Osteocyte (in vitro differentiated cells): ENCODE measurements around the gene MGAT5. TPM values are rescaled to one million over a fixed set of nuclear protein-coding genes. Genes with fewer than 3 reads are reported as not detected.

Source experiments
- DNase-seq: peaks from one replicate; pipeline ENCODE4 v3.0.0; 2021; ENCODE audit warnings: mixed read lengths; ENCODE audit not compliant: unreplicated experiment; ENCODE audit errors: extremely low spot score
- H3K27ac Mint-ChIP-seq: one replicate; pipeline ENCODE4 v1.8.0; 2021; ENCODE audit warnings: mild to moderate bottlenecking, mixed read lengths; ENCODE audit not compliant: unreplicated experiment
- H3K27me3 Mint-ChIP-seq: one replicate; pipeline ENCODE4 v1.8.0; 2021; ENCODE audit warnings: mixed read lengths; ENCODE audit not compliant: unreplicated experiment
- H3K36me3 Mint-ChIP-seq: one replicate; pipeline ENCODE4 v1.8.0; 2021; ENCODE audit warnings: mixed read lengths; ENCODE audit not compliant: unreplicated experiment
- H3K4me1 Mint-ChIP-seq: one replicate; pipeline ENCODE4 v1.8.0; 2021; ENCODE audit warnings: mixed read lengths; ENCODE audit not compliant: unreplicated experiment
- H3K4me3 Mint-ChIP-seq: one replicate; pipeline ENCODE4 v1.8.0; 2021; ENCODE audit warnings: mild to moderate bottlenecking, moderate library complexity, mixed read lengths; ENCODE audit not compliant: unreplicated experiment
- H3K9me3 Mint-ChIP-seq: one replicate; pipeline ENCODE4 v1.8.0; 2021; ENCODE audit warnings: mixed read lengths; ENCODE audit not compliant: unreplicated experiment
- total RNA-seq: library from RNA; stranded (reverse); gene quantifications from 2 replicates; pipeline ENCODE4 v1.2.1, GENCODE V29; 2021
- TF ChIP-seq, protein P1 (sequence below): fragments of 200-600 bp; sonication (generic); IDR thresholded peaks from 2 replicates; pipeline ENCODE4 v1.5.0; 2021; ENCODE audit warnings: antibody characterized with exemption, mild to moderate bottlenecking, moderate library complexity

MGAT5 gene
- total RNA-seq, 1 donor from 2014 or later = 22.6 TPM

DNA sequence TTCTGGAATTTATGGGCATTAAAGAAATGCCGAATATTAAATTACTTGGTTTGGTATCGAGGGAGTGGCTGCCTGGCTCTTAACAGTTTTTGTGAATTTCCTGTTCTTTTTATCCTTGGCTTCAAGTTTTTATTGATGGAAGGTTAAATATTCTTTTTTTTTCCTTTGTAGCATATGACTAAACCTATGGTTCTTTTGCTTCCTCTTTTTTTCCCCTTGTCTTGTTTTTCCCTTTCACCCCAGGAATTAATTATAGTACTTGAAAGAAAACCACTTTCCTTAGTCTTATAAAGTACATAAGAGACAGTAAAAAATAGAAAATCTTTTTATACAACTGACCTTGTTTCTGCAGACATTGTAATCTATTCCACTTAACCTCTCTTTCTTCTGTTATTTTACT is 42.4 kb downstream of the MGAT5 start:
- H3K36me3 Mint-ChIP-seq = no peaks in the 10 kb centered on the region
- DNase-seq = no peak
- TF ChIP-seq, protein P1, sequence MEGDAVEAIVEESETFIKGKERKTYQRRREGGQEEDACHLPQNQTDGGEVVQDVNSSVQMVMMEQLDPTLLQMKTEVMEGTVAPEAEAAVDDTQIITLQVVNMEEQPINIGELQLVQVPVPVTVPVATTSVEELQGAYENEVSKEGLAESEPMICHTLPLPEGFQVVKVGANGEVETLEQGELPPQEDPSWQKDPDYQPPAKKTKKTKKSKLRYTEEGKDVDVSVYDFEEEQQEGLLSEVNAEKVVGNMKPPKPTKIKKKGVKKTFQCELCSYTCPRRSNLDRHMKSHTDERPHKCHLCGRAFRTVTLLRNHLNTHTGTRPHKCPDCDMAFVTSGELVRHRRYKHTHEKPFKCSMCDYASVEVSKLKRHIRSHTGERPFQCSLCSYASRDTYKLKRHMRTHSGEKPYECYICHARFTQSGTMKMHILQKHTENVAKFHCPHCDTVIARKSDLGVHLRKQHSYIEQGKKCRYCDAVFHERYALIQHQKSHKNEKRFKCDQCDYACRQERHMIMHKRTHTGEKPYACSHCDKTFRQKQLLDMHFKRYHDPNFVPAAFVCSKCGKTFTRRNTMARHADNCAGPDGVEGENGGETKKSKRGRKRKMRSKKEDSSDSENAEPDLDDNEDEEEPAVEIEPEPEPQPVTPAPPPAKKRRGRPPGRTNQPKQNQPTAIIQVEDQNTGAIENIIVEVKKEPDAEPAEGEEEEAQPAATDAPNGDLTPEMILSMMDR = no peak
- H3K27me3 Mint-ChIP-seq = no peaks in the 10 kb centered on the region
- H3K9me3 Mint-ChIP-seq = no peaks in the 10 kb centered on the region
- no peak overlapping the region for H3K27ac Mint-ChIP-seq
- H3K4me1 Mint-ChIP-seq = peaks cover 13% of the 10 kb centered on the region
- no peak overlapping the region for H3K4me3 Mint-ChIP-seq

DNA sequence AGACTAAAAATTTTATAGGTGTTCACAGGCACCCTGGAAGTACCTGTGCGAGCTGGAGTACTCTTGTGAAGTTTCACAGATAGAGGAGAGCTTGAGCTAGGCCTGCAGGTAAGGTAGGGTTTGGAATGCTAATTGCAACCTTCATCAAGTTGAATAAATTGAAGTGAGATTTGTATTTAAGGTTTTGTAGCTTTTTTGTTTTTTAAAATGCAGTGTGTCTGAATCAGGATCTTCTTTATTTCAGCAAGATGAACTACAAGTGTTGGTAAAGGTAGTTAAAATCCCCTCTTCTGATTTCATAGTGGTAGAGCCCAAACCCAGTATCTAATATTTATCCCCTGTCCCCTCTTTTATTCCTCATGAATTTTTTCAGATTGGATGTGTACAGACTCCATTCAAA is 45.5 kb downstream of the MGAT5 start:
- Mint-ChIP-seq H3K36me3 (no peaks in the 10 kb centered on the region), H3K4me3 (no peak overlapping the region), H3K27ac (no peak overlapping the region), H3K4me1 (peaks cover 15% of the 10 kb centered on the region), H3K9me3 (no peaks in the 10 kb centered on the region), H3K27me3 (no peaks in the 10 kb centered on the region)
- no peak for DNase-seq
- TF ChIP-seq, protein P1 = no peak

DNA sequence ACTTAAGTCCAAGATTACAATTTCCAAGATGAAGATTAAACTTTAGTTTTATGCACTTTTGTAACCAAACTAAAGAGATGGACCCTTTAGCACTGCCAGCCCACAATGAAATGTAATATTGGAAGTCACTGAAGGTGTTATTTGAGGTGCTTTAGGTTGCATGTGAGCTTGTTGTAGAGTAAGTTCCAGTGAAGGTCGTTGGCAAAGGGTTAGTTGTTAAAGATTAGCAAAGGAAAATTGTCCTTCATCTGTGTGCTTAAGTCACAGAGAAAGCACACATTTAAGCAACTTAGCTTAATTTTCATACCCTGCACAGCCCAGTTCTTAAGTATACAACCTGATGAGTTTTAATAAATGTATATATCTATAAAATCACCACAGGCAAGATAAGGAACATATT is 46.7 kb downstream of the MGAT5 start:
- Mint-ChIP-seq H3K9me3 (no peaks in the 10 kb centered on the region), H3K27ac (no peak overlapping the region), H3K36me3 (no peaks in the 10 kb centered on the region), H3K27me3 (no peaks in the 10 kb centered on the region), H3K4me3 (no peak overlapping the region), H3K4me1 (peaks cover 15% of the 10 kb centered on the region)
- TF ChIP-seq, protein P1 = no peak
- DNase-seq = no peak

DNA sequence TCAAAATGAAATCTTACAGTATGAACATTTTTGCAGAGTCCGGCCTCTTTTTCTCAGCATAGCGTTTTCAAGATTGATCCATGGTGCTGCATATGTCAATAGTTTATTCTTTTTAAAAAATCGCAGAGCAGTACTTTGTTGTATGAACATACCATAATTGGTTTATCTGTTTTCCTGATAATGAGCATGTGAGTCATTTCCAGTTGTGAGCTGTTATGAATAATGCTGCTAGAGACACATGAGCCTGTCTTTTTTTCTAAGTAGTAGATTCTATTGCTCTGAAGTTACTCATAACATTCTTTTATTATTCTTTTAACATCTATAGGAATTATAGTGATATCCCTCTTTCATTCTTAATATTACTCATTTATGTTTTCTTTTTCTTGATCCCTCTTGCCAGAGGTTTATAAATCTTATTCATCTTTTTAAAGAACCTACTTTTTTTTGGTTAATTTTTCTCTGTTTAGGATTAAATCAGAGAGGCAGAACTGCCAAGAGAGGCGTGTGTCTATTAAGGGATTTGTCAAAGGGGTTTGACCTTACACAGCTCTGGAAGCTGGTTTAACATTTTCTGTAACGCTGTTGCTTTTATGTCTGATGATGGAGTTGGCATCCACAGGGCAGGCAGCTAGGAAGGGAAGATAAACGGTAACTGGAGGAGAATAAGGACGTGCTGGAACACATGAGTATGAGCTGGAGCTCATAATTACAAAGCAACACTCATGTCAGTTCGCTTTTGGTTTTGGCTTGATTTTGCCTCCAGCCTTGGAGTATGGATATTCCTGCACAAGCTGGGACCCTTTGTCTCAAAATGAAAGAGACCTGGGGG is 47.4 kb downstream of the MGAT5 start:
- TF ChIP-seq, protein P1 = no peak
- Mint-ChIP-seq H3K36me3 (no peaks in the 10 kb centered on the region), H3K27ac (no peak overlapping the region), H3K4me3 (no peak overlapping the region), H3K9me3 (no peaks in the 10 kb centered on the region), H3K4me1 (peaks cover 9% of the 10 kb centered on the region), H3K27me3 (no peaks in the 10 kb centered on the region)
- DNase-seq = no peak

DNA sequence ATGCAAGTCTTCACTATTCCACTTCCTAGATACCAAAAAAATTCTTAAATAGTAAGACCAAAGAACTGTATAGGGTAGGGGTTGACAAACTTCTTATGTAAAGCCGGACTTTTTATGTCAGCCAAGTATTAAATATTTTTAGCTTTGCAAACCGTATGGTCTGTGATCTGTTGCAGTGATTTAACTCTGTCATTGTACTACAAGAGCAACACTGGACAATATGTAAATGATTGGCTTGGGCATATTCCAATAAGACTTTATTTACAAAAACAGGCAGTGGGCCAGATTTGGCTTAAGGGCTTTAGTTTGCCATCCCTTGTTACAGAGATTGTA is 48.0 kb downstream of the MGAT5 start:
- Mint-ChIP-seq H3K4me3 (no peak overlapping the region), H3K9me3 (no peaks in the 10 kb centered on the region), H3K36me3 (no peaks in the 10 kb centered on the region), H3K27me3 (no peaks in the 10 kb centered on the region), H3K4me1 (peaks cover 8% of the 10 kb centered on the region), H3K27ac (no peak overlapping the region)
- TF ChIP-seq, protein P1 = no peak
- no peak for DNase-seq
